NK-92 treated with Interleukin-12 subunit alpha and Interleukin-12 subunit beta, amount 100 ng/mL, for 24 hours (cell line): ENCODE measurements around the gene CPED1.
A peak's percentile ranks its signal among the peaks of the same experiment; 100 is the strongest.

Experiments
- DNase-seq: peaks from one replicate; lab custom pipeline; 2025; lab: John Stamatoyannopoulos, UW

CPED1 gene

DNA sequence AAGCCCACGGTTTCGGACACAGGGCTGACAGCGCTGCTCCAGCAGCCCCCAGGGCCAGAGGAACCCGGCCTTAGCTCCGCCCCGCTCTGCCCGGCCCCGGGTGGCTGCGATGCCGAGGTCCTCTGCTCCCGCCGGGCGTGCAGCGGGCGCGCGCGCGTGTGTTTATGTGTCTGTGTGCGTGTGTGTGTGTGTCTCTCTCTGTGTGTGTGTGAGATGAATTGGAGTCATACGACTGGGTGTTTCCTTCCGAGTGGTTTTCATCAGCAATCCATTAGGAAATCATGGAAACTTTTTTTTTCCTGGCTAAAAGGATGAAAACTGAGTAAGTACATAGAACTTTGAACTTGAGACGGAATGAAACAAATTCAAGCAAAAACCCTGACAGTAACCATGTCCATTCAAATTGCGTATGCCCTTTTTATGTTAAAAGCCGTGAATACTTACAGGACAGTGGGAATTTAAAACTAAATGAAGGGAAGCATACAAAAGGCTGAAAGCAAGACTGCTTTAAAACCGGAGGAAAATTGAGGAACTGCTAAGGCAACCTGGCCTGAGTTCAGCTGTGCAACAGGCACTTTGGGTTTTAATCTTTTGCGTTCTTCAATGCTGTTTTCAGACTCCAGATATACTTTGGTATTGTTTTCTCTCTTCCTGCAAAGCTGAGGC lies at the start of gene CPED1:
CPED1 (plus strand) TSS at position 121 of the 666 bp plus-strand sequence. CDS start 911 bp downstream, outside the sequence.
- DNase-seq = no peak

DNA sequence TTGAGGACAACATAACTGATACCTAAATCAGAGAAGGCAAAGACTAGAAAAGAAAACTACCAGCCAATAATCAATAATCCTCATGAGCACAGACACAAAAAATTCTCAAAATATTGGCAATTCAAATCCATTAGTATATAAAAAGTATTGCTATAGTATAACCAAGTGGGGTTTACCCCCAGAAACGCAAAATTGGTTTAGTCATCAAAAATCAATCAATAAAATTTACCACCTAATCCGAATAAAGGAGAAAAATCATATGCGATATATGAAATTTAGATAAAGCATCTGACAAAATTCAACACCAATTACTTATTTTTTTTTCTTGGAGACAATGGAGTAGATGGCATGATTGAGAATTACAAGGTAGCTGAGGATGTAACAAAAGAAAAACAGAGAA lies 49.2 kb upstream of the CPED1 start:
- DNase-seq = no peak

DNA sequence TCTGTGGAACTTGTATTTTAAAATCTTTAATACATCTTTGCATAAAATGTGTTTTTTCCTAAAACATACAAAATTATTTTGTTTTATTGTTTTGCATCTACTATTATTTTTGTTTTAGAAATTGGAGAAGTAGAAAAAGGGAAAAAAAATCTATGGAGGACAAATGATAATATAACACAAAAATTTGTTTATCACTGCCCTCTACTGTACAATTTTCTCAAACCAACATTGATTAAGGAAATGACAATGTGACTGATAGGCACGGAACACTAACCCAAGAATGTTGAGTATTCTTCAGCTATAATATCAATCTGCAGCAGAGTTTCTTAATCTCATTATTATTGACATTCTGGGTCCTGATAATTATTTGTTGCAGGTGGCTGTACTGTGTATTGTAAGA lies 47.4 kb upstream of the CPED1 start:
- DNase-seq = no peak

DNA sequence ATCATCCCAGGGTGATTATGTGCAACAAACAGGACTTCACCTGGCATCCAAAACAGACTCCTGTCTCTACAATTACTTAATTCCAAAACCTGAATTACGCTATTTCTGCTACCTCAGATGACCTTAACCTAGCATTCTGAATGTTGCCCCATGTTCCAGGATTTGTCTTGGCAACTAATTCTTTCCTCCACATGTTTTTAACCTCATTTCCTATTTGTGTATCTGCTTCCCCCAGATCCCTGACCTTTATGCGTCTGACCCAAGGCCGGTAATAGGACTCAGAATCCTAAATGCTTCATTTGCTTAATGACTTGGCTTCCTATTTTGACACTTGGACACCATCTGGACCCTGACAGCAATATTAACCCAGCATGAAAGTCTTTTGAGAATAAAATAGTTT lies 46.7 kb upstream of the CPED1 start:
- DNase-seq = no peak

DNA sequence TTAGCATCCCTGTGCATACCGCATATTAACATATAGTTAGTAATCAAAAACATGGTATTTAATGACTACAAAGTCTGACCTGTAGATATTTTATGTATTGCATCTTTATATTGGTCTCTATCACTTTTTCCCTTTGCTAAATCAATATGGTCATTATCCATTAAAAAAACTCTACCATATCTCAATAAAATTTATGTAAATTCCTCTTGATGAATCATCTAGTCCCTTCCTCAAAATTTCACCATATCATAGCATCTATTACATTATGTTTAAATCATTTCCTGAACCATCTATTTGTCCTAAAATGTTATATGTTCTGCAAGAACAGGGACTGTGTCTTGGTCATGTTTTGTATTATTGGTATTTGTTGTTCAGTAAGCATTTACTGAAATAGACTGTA lies 45.6 kb upstream of the CPED1 start:
- no peak for DNase-seq

DNA sequence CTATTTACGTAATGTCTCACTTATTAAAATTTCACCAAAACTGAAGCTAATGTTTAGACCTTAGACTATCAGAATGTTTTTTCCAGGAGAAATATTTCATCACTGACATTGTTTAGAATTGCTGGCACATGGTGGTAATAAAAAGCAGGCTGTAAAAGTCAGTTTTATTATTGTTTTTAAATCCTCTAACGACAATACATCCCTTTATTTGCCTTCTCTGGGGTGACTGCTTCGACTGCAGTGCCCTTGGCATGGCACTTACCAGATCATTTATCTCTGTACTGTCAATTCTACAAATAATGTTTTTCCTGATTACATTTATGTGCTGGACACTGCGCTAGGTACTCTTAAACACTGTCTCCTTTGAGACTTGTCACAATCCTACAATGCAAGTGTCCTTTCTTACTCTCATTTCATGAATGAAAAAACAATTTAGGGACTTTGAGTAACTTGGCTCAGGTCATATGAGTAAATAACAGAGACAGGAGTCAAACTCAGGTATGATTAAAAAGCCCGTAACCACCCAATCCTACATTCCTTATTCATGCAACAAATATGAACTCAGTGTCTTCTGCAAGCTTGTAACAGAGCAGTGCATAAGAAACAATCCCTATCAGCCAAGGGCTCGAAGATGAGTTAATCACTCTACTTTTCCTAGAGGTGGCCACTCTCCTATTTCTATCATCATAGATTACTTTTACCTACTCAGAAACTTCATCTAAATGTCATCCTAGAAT lies 43.5 kb upstream of the CPED1 start:
- no peak for DNase-seq

DNA sequence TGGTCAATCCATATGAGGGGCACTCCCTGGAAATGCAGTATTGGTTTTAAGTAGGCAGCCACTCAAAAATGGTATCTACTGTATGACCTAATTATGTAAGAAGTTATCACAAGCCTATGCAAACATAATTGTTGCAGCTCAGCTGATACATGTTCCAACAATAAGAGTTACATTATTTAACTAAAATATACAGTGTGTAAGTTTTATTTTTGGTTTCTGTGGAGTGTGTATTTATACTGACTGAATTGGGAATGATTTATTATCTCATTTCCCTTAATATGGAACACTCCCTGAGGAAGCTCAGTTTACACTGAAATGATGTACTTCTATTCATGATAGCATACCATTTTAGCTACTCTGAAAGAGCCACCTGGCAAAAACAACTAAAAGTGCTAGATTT lies 40.5 kb upstream of the CPED1 start:
- no peak for DNase-seq

DNA sequence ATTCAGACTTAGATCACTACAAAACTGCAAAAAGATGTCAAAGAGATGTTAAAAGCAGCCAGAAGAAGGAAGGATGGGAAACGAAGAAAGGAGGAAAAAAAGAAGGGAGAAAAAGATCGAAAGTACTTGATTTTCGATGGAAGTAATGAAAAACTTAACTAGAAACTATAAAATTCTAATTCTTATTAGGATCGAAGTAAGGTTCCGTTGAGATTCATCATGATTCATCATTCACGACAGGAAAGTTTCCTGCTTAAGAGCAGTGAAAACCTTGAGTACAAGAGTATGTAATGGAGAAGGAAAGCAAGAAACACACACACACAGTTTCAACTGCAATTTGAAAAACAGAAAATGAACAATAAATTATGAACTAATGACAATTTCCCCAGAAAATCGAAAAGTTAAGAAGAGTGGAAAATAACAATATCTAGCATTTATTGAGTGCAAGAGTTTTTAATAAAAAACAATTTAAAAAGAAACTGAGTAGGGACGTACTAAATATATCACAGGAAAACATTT lies 39.1 kb upstream of the CPED1 start:
- no peak for DNase-seq

DNA sequence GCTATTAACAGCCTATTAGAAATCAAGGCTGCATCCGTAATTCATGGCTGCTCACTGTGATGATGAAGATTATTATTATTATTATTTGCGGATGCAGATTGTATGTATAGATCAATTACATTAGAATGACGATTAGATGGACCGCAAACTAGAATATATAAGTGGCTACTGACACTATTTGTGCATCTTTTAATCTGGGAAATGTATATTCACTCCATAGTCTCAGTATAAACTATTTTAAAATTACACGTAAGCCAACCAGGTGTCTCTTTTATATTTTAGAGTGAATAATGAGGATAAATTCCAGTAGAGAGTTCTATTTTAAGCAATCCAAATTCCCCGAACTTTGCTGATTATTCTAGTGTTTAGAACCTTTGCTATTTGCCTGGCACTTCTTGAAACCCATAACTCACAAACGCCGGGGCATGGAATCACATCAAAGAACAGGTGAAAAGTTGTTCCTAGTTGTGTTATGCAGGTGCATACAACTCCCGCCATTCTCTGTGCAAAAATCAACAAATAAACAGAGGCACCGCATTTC lies 38.4 kb upstream of the CPED1 start:
- DNase-seq = no peak

DNA sequence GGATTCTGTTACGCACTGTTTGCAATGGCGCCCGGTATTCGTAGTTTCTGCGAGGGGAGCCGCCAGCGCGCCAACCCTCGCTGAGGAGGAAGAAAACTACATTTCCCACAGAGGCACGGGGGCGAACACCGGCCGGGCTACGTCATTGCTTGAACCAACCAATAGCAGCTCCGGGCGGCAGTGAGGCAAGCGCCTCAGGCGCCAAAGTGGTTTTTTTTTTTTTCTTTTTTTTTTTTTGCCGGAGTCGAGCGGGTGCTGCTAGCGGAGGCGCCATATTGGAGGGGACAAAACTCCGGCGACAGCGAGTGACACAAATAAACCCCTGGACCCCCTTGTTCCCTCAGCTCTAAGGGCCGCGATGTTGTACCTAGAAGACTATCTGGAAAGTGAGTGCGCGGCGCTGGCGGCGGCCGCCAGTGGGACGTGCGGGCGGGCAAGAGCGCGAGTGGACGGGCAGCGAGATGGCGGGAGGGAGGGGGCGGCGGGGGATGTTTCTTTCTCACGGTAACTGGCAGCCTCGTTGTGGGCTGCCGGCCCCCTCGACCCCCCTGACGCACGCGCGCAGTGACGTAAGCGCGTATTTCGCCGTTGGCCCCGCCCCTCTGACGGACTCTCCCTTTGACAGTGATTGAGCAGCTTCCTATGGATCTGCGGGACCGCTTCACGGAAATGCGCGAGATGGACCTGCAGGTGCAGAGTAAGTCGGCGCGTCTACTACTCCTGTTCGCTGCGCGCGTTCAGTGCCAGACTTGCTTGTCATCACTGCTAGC lies 37.8 kb upstream of the CPED1 start, which contains the start of gene ING3:
ING3 (plus strand) TSS at position 239 of the 770 bp plus-strand sequence; CDS start at position 359, 120 bp downstream.
- DNase-seq = peak; percentile 97

DNA sequence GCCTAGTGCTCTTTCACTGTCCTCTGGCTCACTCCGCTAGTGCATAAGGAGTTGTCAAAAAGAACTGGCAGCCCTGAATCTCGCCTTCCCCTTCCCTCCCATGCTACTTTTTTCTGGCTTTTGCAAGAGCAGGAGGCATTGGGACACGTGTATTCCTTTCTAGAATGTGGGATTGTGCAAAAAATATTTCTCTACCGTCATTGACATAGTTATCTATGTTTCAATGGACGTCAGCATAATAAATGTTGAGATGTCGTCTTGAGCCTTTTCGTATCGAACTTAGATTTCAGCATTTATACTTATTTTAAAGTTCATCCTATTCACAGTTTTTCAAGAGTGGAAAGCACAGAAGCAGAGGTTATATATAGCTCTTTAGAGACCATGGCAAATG lies 37.2 kb upstream of the CPED1 start:
- DNase-seq = no peak

DNA sequence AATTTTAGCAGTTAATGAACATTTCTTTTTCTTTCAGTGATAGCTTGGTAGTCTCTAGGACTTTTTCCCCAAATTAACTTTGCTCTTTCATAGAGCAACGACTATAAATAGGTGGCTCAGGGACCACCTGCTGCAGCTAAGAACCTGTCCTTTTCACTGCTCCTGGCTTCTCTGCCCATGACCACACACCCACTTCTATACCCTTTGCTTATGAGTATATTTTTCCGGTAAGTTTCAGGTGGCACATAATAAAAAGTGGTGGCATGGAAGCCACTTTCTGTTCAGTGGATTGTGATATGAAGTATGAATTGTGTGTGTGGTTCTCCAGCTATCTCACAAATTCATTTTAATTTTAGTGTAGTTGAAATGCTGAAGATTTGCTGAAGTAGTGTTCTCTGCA lies 36.7 kb upstream of the CPED1 start:
- DNase-seq = no peak

DNA sequence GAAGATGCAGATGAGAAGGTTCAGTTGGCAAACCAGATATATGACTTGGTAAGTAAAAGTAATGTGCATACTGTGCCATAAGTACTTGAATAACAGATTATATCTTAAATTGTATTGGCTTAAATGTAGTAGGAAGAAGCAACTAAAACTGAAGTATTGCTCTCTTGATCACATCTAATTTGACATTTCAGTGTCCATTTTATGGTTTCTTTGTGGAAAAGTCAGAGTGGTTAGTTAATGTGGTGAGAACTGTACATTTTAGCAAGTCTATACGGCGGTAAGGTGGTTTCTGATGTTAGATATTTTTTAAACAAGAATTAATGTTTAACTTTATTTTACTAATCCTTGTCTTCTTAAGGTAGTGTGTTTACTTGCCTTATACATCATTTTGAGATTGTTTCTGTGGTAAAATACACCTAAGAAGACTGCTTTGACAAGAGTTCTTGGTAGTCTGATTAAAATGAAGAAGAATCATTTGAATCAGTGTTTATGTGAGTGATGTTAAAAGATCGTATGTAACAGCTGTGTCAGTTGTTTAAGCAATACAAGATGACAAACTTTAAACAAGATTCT lies 32.8 kb upstream of the CPED1 start:
- DNase-seq = no peak

DNA sequence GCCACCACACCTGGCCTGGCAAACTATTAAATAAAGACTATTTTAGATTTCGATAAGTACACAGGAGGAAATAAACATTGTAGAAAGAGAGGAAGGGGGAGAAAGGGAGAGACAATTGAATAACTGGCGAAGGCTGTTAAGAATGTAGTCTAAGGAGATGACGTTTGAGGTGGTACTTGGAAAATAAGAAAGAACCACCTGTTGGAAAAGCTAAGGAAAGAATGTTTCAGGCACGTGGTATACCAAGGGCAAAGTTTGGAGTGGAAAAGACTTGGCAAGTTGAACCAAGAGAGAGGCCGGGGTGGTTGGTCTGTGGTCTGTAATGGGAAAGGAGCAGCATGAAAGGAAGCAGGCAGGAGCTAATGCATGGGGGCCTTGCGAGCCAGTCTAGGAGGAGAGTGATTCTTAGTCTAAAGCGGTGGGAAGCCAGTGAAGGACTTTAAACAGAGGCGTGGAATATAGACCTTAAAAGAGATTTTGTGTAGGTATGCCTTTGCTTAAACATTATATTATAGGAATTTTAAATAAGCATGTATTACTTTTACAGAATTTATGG lies 28.5 kb upstream of the CPED1 start:
- no peak for DNase-seq

DNA sequence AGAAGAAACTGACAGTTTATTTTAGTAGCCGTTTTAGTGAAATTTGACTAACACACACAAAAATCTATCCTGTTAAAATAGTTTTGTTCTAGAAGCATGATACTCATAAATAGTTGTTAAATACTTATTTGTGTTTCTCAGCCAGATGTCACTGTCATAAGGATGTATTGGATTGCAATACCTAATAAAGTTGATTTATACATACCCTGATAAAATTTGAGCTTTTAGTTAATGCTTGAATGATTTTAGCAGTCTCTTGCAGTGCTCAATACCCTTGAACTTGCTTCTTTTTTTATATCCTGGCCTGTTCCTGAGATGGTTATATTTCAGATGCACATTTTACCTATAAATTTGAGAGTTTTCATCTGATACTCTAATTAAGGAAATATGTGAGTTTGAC lies 27.8 kb upstream of the CPED1 start:
- DNase-seq = no peak

DNA sequence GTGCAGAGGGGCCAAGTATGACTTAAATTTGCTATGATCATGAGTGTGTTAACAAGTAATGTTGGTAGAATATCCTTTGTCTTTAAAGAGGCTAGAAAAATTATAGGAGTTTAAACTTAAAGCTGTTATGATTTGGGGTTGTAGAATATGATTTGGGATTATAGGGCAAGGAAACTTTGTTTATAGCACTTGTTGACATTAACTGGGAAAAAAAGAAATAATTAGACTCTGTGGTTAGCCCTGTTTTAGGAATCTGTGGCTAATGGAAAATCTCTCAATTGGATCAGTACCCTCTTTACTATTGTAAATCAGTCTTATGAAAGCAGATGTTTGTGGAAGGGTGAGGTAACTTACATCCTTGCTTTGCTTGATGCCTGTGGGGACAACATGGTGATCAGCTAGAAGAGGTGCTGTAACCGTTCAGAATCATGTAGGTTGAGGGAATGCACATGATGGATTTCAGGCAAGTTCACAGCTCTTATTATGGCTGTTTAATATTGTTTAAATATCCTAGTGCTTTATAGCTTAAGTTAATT lies 26.8 kb upstream of the CPED1 start:
- DNase-seq = no peak

DNA sequence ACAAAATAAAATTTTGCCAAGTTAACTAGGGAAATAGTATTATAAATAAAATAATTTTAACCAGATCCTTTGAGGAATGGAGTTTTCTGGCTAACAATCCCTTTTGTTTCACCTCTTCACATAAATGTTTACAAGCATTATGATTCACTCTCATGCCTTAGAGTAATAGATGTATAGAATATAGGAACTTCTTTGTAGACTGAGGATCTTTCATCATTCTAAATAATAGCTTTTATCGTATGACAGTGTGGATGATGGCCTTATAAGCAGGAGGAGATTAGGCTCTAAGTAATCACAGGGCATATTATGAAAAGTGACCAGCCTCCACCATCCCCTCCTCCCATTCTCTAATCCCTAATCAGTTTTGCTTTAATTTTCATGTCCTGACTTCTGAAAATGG lies 24.4 kb upstream of the CPED1 start:
- DNase-seq = no peak

DNA sequence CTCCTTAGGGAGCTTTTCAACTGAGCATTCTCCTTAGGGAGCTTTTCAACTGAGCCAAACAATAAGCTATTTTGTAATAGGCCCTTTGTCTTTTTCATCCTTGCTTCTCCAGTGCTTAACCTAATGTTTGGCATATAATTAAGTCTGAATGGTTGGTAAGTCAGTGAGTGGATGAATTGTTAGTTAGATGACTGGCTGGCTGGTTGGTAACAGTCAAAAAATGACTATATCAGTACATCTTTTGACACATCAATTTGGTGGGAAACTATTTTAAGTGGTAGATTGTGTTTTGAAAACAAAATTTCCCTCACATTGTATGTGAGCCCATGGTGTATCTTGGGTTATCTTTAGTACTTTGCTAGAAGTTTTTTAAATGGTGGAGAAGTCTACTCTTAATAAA lies 21.6 kb upstream of the CPED1 start:
- no peak for DNase-seq

DNA sequence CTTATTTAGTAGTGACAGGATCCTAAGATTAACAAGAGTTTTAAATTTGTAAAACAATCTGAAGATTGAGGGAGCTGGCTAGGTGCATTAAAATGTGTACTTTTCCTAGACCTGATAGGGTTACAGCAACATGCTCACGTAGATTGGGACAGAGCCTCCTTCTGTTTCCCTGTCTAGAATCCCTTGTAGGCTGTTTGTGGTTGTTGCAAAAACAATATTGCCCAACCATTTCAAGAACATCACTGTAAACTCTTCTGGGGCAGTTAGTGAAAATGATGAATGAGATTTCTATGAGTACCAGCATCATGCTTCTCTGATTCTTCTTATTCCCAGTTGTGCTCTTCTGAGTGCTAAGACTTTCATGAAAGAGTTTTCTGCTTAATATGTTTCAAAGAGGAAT lies 14.7 kb upstream of the CPED1 start:
- DNase-seq = no peak

DNA sequence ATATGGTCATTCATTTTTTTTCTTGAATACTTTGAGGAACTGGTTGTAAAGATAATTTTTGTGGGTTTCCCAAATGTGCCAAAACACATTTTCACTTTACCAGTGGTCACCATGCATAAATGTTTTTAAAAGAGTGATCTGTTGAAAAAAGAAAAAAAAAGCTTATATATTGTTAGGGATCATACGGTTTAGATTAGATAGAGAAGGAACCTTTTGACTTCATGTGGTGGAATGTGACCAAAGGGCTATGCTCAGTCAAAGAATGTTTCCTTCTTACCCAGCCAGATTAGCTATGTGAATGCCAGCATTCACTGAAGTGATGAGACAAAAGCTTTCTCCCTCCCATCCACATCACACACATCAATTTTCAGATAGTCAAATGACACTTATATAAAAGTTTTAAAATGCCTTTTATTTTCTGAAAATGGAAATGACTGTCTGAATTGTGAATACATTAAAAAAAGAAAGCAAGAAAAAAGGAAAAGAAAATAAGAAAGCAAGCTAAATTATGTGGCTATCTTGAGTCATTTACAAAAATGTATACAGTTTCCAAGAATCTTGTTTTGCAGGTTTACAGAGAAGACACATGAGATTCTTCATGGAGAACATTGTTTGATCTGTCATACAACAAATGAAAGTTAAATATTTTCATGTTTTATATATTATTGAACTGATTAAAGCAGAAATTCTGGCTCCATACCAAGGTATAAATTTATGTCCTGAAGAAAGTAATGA lies 8.6 kb upstream of the CPED1 start:
- DNase-seq = no peak

DNA sequence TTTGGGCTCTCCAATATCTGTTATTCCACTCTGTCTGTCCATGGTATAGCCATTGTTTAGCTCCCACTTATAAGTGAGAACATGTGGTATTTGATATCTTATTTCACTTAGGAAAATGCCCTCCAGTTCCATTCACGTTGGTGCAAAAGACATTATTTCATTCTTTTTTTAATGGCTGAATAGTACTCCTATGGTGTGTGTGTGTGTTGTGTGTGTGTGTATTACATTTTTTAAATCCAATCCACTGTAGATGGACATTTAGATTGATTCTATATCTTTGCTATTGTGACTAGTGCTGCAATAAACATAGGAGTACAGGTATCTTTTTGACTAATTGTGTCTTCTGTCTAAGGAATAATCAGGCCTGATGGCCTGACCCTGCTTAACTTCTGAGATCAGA lies 7.4 kb upstream of the CPED1 start:
- DNase-seq = no peak
